Mesendoderm (in vitro differentiated cells): ENCODE data around the gene SPDYA.

Source experiments
- DNase-seq: peaks from one replicate; pipeline ENCODE4 v3.0.0; 2013
- H2AK5ac ChIP-seq: 2 replicates; pipeline ENCODE4 v1.6.1; 2013; ENCODE audit warnings: low read length, inconsistent platforms
- H2BK120ac ChIP-seq: 2 replicates; pipeline ENCODE4 v1.6.1; 2013; ENCODE audit warnings: low read depth, mild to moderate bottlenecking, low read length, moderate library complexity, mixed read lengths
- H2BK15ac ChIP-seq: replicated peaks from 2 replicates; pipeline ENCODE4 v1.6.1; 2013; ENCODE audit warnings: low read depth, mild to moderate bottlenecking, moderate library complexity
- H2BK5ac ChIP-seq: 2 replicates; pipeline ENCODE4 v1.6.1; 2013; ENCODE audit warnings: low read length, inconsistent platforms
- H3K18ac ChIP-seq: 2 replicates; pipeline ENCODE4 v1.6.1; 2013; ENCODE audit warnings: mild to moderate bottlenecking, low read length, mixed read lengths
- H3K23ac ChIP-seq: one replicate; pipeline ENCODE4 v1.6.1; 2013; ENCODE audit warnings: low read length
- H3K27ac ChIP-seq: 2 replicates; pipeline ENCODE4 v1.5.1; 2013; ENCODE audit warnings: low read depth, mild to moderate bottlenecking, inconsistent platforms, low read length, moderate library complexity
- H3K27me3 ChIP-seq: 2 replicates; pipeline ENCODE4 v1.6.1; 2013; ENCODE audit warnings: low read length, control low read depth, mild to moderate bottlenecking, inconsistent platforms; ENCODE audit not compliant: insufficient read depth, poor library complexity
- H3K36me3 ChIP-seq: 2 replicates; pipeline ENCODE4 v1.6.1; 2013; ENCODE audit warnings: low read length, inconsistent platforms; ENCODE audit not compliant: control insufficient read depth, insufficient read depth
- H3K4ac ChIP-seq: one replicate; pipeline ENCODE4 v1.6.1; 2013; ENCODE audit warnings: low read depth, mild to moderate bottlenecking, low read length, moderate library complexity
- H3K4me1 ChIP-seq: 2 replicates; pipeline ENCODE4 v1.6.1; 2013; ENCODE audit warnings: low read depth, low read length, inconsistent platforms; ENCODE audit not compliant: control insufficient read depth
- H3K4me2 ChIP-seq: 2 replicates; pipeline ENCODE4 v1.6.1; 2013; ENCODE audit warnings: low read length
- H3K4me3 ChIP-seq: 2 replicates; pipeline ENCODE4 v1.5.1; 2013; ENCODE audit warnings: mild to moderate bottlenecking, low read length
- H3K56ac ChIP-seq: one replicate; pipeline ENCODE4 v1.6.1; 2013; ENCODE audit warnings: low read length
- H3K79me1 ChIP-seq: 2 replicates; pipeline ENCODE4 v1.6.1; 2013; ENCODE audit warnings: low read length, inconsistent platforms
- H3K79me2 ChIP-seq: 2 replicates; pipeline ENCODE4 v1.6.1; 2013; ENCODE audit warnings: mild to moderate bottlenecking, low read length; ENCODE audit not compliant: control insufficient read depth, insufficient read depth
- H3K9ac ChIP-seq: 2 replicates; pipeline ENCODE4 v1.6.1; 2013; ENCODE audit warnings: low read length, inconsistent platforms
- H4K5ac ChIP-seq: one replicate; pipeline ENCODE4 v1.6.1; 2013; ENCODE audit warnings: low read length
- H4K8ac ChIP-seq: one replicate; pipeline ENCODE4 v1.6.1; 2013; ENCODE audit warnings: low read depth, mild to moderate bottlenecking, control low read depth, low read length, moderate library complexity
- WGBS: extraction: QIAGEN DNeasy Blood & Tissue Kit; methylation state at CpG from one replicate; pipeline ENCODE4 v1.1.7; 2013; ENCODE audit warnings: low lambda C conversion rate, missing lambda C conversion rate; ENCODE audit not compliant: insufficient coverage; ENCODE audit errors: extremely low coverage; 5-methylcytosine and 5-hydroxymethylcytosine counted together

The SPDYA gene

GRCh38 chr2:28768422-28768821 is 42.2 kb upstream of the SPDYA start:
- H2AK5ac ChIP-seq = no peak overlapping the region
- H3K9ac ChIP-seq = no peak overlapping the region
- no peak overlapping the region for H3K23ac ChIP-seq
- no peak overlapping the region for H4K5ac ChIP-seq
- DNase-seq = no peak
- H3K27ac ChIP-seq = no peak overlapping the region
- no peak overlapping the region for H2BK120ac ChIP-seq
- H3K4me1 ChIP-seq = no peaks in the 10 kb centered on the region
- H3K36me3 ChIP-seq = no peaks in the 10 kb centered on the region
- no peaks in the 10 kb centered on the region for H3K27me3 ChIP-seq
- H3K4me2 ChIP-seq = no peak overlapping the region
- H2BK5ac ChIP-seq = no peak overlapping the region
- H3K79me2 ChIP-seq = peaks cover 60% of the 10 kb centered on the region
- H3K79me1 ChIP-seq = peaks cover 9% of the 10 kb centered on the region
- no peak overlapping the region for H2BK15ac ChIP-seq
- no peak overlapping the region for H3K56ac ChIP-seq
- H3K18ac ChIP-seq = no peak overlapping the region
- no peak overlapping the region for H3K4me3 ChIP-seq
- no peak overlapping the region for H3K4ac ChIP-seq
- no peak overlapping the region for H4K8ac ChIP-seq

- Histone ChIP-seq H3K4ac (no peak overlapping the region), H3K79me2 (peaks cover 58% of the 10 kb centered on the region), H3K36me3 (no peaks in the 10 kb centered on the region), H3K4me1 (no peaks in the 10 kb centered on the region), H3K4me2 (no peak overlapping the region), H3K27me3 (no peaks in the 10 kb centered on the region), H4K8ac (no peak overlapping the region), H3K4me3 (no peak overlapping the region), H3K56ac (no peak overlapping the region), H4K5ac (no peak overlapping the region), H2AK5ac (no peak overlapping the region), H2BK120ac (no peak overlapping the region), H3K27ac (no peak overlapping the region), H2BK15ac (no peak overlapping the region), H3K9ac (no peak overlapping the region), H3K18ac (no peak overlapping the region), H2BK5ac (no peak overlapping the region), H3K23ac (no peak overlapping the region), H3K79me1 (peaks cover 9% of the 10 kb centered on the region)
- no peak for DNase-seq
- no CpG with 5 or more reads among the region's 5 CpGs for WGBS
Measured at GRCh38 chr2:28768952-28769351, 41.7 kb upstream of the SPDYA start.

GRCh38 chr2:28772351-28772750 is 38.3 kb upstream of the SPDYA start:
- Histone ChIP-seq H3K27ac (no peak overlapping the region), H3K4me3 (no peak overlapping the region), H3K27me3 (no peaks in the 10 kb centered on the region), H3K4me2 (no peak overlapping the region), H2BK120ac (no peak overlapping the region), H2BK5ac (no peak overlapping the region), H3K9ac (no peak overlapping the region), H3K56ac (no peak overlapping the region), H4K5ac (no peak overlapping the region), H3K79me2 (peaks cover 43% of the 10 kb centered on the region), H4K8ac (no peak overlapping the region), H2BK15ac (no peak overlapping the region), H3K4me1 (no peaks in the 10 kb centered on the region), H3K36me3 (no peaks in the 10 kb centered on the region), H3K23ac (no peak overlapping the region), H2AK5ac (no peak overlapping the region), H3K18ac (no peak overlapping the region), H3K79me1 (peaks cover 9% of the 10 kb centered on the region), H3K4ac (no peak overlapping the region)
- DNase-seq = no peak
- no CpG with 5 or more reads among the region's 2 CpGs for WGBS

- DNase-seq = no peak
- Histone ChIP-seq H3K23ac (no peak overlapping the region), H2BK15ac (no peak overlapping the region), H2AK5ac (no peak overlapping the region), H2BK120ac (no peak overlapping the region), H3K79me2 (peaks cover 24% of the 10 kb centered on the region), H3K4me1 (no peaks in the 10 kb centered on the region), H3K27ac (no peak overlapping the region), H3K27me3 (no peaks in the 10 kb centered on the region), H3K4me3 (no peak overlapping the region), H3K4ac (no peak overlapping the region), H2BK5ac (no peak overlapping the region), H4K8ac (no peak overlapping the region), H3K56ac (no peak overlapping the region), H4K5ac (no peak overlapping the region), H3K4me2 (no peak overlapping the region), H3K9ac (no peak overlapping the region), H3K79me1 (peaks cover 6% of the 10 kb centered on the region), H3K18ac (no peak overlapping the region), H3K36me3 (peaks cover 2% of the 10 kb centered on the region)
- WGBS = no CpG with 5 or more reads among the region's 6 CpGs
Measured at GRCh38 chr2:28776471-28776870, 34.2 kb upstream of the SPDYA start.

GRCh38 chr2:28778392-28778791 is 32.2 kb upstream of the SPDYA start:
- Histone ChIP-seq H3K36me3 (peaks cover 2% of the 10 kb centered on the region), H2BK120ac (no peak overlapping the region), H3K23ac (no peak overlapping the region), H3K4ac (no peak overlapping the region), H3K79me1 (peaks cover 6% of the 10 kb centered on the region), H3K56ac (no peak overlapping the region), H3K9ac (no peak overlapping the region), H3K4me2 (no peak overlapping the region), H3K4me3 (no peak overlapping the region), H4K8ac (no peak overlapping the region), H2BK15ac (no peak overlapping the region), H3K18ac (no peak overlapping the region), H3K79me2 (peaks cover 16% of the 10 kb centered on the region), H2BK5ac (no peak overlapping the region), H4K5ac (no peak overlapping the region), H3K4me1 (no peaks in the 10 kb centered on the region), H3K27ac (no peak overlapping the region), H2AK5ac (no peak overlapping the region), H3K27me3 (no peaks in the 10 kb centered on the region)
- no CpG with 5 or more reads among the region's 5 CpGs for WGBS
- DNase-seq = no peak

GRCh38 chr2:28779001-28779400 is 31.6 kb upstream of the SPDYA start:
- Histone ChIP-seq H3K27ac (no peak overlapping the region), H3K4me3 (no peak overlapping the region), H3K27me3 (no peaks in the 10 kb centered on the region), H3K79me2 (peaks cover 12% of the 10 kb centered on the region), H3K4ac (no peak overlapping the region), H3K23ac (no peak overlapping the region), H2BK5ac (no peak overlapping the region), H3K4me1 (no peaks in the 10 kb centered on the region), H3K4me2 (no peak overlapping the region), H2BK15ac (no peak overlapping the region), H3K36me3 (peaks cover 2% of the 10 kb centered on the region), H3K18ac (no peak overlapping the region), H3K56ac (no peak overlapping the region), H2AK5ac (no peak overlapping the region), H4K8ac (no peak overlapping the region), H3K9ac (no peak overlapping the region), H2BK120ac (no peak overlapping the region), H4K5ac (no peak overlapping the region), H3K79me1 (peaks cover 6% of the 10 kb centered on the region)
- DNase-seq = no peak
- no CpG with 5 or more reads among the region's 2 CpGs for WGBS
